ENCODE results near the gene CC2D2A. TPM values are rescaled to one million over a fixed set of nuclear protein-coding genes. Genes with fewer than 3 reads are reported as not detected.

Gene CC2D2A
- total and polyA plus RNA-seq, 2 experiments from 2014 or later = 17.3 to 43.5 TPM

GRCh38 chr4:15451866-15452765 lies 17.6 kb upstream of the CC2D2A start:
- H3K27me3 ChIP-seq = no peaks in the 10 kb centered on the region
- peak in 1 of 2 donors; percentile 92 for DNase-seq (ENCODE audit: low read depth in 1 of 2, low spot score in 1 of 2)
- no peak overlapping the region for H3K27ac ChIP-seq
- H3K9me3 ChIP-seq (ENCODE audit: low read depth) = no peaks in the 10 kb centered on the region
- H3K4me1 ChIP-seq (ENCODE audit: low read depth) = peaks cover 8% of the 10 kb centered on the region
- no peak overlapping the region for H3K4me3 ChIP-seq
- H3K36me3 ChIP-seq = no peaks in the 10 kb centered on the region
- TF ChIP-seq, protein P1, sequence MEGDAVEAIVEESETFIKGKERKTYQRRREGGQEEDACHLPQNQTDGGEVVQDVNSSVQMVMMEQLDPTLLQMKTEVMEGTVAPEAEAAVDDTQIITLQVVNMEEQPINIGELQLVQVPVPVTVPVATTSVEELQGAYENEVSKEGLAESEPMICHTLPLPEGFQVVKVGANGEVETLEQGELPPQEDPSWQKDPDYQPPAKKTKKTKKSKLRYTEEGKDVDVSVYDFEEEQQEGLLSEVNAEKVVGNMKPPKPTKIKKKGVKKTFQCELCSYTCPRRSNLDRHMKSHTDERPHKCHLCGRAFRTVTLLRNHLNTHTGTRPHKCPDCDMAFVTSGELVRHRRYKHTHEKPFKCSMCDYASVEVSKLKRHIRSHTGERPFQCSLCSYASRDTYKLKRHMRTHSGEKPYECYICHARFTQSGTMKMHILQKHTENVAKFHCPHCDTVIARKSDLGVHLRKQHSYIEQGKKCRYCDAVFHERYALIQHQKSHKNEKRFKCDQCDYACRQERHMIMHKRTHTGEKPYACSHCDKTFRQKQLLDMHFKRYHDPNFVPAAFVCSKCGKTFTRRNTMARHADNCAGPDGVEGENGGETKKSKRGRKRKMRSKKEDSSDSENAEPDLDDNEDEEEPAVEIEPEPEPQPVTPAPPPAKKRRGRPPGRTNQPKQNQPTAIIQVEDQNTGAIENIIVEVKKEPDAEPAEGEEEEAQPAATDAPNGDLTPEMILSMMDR (IDR thresholded peaks at IDR 0.05; ENCODE audit: low read depth, low read length) = no peak

DNA sequence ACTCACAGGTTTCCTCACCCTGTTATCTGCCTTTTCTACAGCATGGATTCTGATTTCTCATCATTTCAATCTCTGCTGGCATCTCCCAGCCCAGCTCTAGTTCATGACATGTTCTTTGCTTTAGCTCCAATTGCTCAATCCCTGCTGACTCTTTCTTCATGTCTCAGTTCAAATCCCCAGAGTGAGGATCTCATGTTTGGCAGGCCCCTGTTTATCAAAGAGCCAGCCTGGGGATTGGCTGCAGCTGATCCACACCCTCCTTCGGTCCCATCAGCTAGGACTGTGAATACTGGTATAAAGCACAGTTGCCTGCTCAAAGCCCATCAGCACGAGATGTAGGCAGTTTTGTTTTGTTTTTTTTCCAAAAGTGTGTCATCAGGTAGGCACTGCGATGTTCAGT lies 14.4 kb upstream of the CC2D2A start:
- TF ChIP-seq, protein P1 (IDR thresholded peaks at IDR 0.05; ENCODE audit: low read depth, low read length) = no peak
- peak in 1 of 2 donors; percentile 89 for DNase-seq (ENCODE audit: low read depth in 1 of 2, low spot score in 1 of 2)
- Histone ChIP-seq H3K36me3 (no peaks in the 10 kb centered on the region), H3K9me3 (ENCODE audit: low read depth) (no peaks in the 10 kb centered on the region), H3K27me3 (no peaks in the 10 kb centered on the region), H3K4me3 (no peak overlapping the region), H3K4me1 (ENCODE audit: low read depth) (peaks cover 8% of the 10 kb centered on the region), H3K27ac (no peak overlapping the region)

DNA sequence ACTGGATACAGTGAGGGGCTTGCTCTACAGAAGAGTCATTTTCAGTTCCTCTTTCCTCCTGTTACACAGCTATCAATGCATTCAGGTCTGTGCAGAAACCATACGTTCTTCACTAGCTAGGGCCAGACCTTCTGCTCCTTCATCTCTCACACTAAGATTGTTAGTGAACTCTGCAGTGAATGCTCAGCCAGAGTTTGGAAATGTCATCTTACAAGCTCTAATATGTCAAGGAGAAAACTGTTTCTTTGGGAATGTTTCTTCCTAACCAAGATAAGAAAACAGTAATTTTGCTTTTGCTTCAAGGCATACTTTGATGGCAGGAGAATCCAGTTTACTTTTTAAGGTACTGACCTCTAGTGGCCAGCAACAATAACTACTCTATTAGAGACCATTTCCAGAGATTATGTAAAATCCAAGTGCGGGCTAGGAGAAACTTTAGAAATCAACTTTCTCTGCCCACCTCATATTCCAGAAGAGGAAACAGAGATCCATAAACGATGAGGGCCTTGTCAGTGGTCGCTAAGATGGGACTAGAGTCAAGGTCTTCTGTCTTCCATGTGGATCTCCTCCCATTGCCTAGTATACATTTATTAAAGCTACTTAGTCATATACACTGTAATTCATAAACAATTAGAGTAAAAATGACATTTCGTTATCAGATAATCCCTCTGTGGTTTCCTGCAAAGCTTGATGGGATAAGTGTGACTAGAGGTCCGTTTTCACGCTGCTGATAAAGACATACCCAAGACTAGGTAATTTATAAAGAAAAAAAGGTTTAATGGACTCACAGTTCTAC lies 12.1 kb upstream of the CC2D2A start:
- no peaks in the 10 kb centered on the region for H3K27me3 ChIP-seq
- DNase-seq (ENCODE audit: low read depth in 1 of 2, low spot score in 1 of 2) = peak; percentile 64 to 84
- TF ChIP-seq, protein P1 (IDR thresholded peaks at IDR 0.05; ENCODE audit: low read depth, low read length) = peak; percentile 74

DNA sequence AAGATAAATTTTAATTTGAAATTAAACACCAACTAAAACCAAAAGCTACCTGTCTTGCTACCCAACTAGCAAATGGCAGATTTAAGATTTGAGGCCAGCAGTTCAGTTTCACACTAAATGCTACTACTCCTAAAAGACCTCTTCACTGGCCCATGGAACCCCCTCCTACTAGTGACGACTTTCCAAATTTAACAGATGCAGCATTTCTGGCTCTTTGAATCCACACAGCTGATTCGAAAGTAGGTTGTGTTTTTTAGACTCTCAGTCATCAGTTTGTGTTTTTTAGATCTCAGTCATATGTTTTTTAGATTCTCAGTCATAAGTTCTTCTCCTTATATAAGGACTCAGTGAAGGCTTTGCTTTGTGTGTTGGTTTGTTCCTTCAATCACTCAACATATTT lies 11.1 kb upstream of the CC2D2A start:
- H3K4me3 ChIP-seq = no peak overlapping the region
- H3K27me3 ChIP-seq = no peaks in the 10 kb centered on the region
- DNase-seq (ENCODE audit: low read depth in 1 of 2, low spot score in 1 of 2) = no peak
- H3K4me1 ChIP-seq (ENCODE audit: low read depth) = no peaks in the 10 kb centered on the region
- no peaks in the 10 kb centered on the region for H3K9me3 ChIP-seq (ENCODE audit: low read depth)
- no peaks in the 10 kb centered on the region for H3K36me3 ChIP-seq
- no peak overlapping the region for H3K27ac ChIP-seq
- TF ChIP-seq, protein P1 (IDR thresholded peaks at IDR 0.05; ENCODE audit: low read depth, low read length) = no peak

More for the DNA sequence above, 12.1 kb upstream of the CC2D2A start:
- H3K36me3 ChIP-seq = no peaks in the 10 kb centered on the region
- H3K4me1 ChIP-seq (ENCODE audit: low read depth) = no peaks in the 10 kb centered on the region
- no peak overlapping the region for H3K4me3 ChIP-seq
- peak overlapping the region; percentile 17 for H3K27ac ChIP-seq
- no peaks in the 10 kb centered on the region for H3K9me3 ChIP-seq (ENCODE audit: low read depth)

DNA sequence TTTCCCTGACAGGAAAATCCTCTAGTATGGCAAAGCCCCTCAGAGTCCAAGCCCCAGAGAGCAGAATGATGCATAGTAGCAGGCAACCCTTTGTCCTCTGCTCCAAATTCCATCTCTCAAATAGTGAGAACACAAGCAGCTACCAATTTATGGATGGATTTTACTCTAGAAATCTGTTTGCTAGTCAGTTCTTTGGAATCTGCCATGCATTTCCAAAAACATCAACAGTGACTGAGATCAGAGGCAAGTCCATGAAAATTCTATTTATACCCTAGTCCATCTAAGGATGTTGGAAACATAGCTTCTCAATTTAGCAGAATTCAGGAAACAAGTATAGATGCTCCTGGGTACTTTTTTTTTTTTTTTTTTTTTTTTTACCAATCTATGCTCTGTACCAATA lies 10.0 kb upstream of the CC2D2A start:
- Histone ChIP-seq H3K9me3 (ENCODE audit: low read depth) (no peaks in the 10 kb centered on the region), H3K4me1 (ENCODE audit: low read depth) (no peaks in the 10 kb centered on the region), H3K36me3 (no peaks in the 10 kb centered on the region), H3K27me3 (no peaks in the 10 kb centered on the region), H3K4me3 (no peak overlapping the region), H3K27ac (no peak overlapping the region)
- TF ChIP-seq, protein P1 (IDR thresholded peaks at IDR 0.05; ENCODE audit: low read depth, low read length) = no peak
- DNase-seq (ENCODE audit: low read depth in 1 of 2, low spot score in 1 of 2) = no peak
